Thoracic aorta (tissue), 2 donors: Measurements from ENCODE around the gene DDIT3. TPM values are rescaled to one million over a fixed set of nuclear protein-coding genes. Genes with fewer than 3 reads are reported as not detected.
"Not testable (repeated sequence)": the region's sequence is repeated elsewhere in the genome, so short reads cannot be mapped to it uniquely, and the experiment has no call there.

ENCODE experiments used
- ATAC-seq: fragments of 150-250 bp; one replicate; pipeline ENCODE4 v1.8.0; 2017; ENCODE audit warnings: low read depth; ENCODE audit not compliant: insufficient number of reproducible peaks, low FRiP score
- DNase-seq: peaks from one replicate; pipeline ENCODE4 v3.0.0-alpha.2; 2020; ENCODE audit warnings: low spot score
- H3K27ac ChIP-seq, 2 donors: fragments of 200-600 bp; sonication (generic); 1 replicate in 1 of 2; 2 replicates in 1 of 2; pipeline ENCODE4 v1.5.1; 2016; ENCODE audit warnings: mild to moderate bottlenecking in 2 of 2, moderate library complexity in 2 of 2
- H3K27me3 ChIP-seq: fragments of 200-600 bp; sonication (generic); replicated peaks from 2 replicates; pipeline ENCODE4 v1.6.0; 2016; ENCODE audit warnings: mild to moderate bottlenecking; ENCODE audit not compliant: insufficient read depth
- H3K36me3 ChIP-seq: fragments of 200-600 bp; sonication (generic); one replicate; pipeline ENCODE4 v1.5.1; 2016
- H3K4me1 ChIP-seq, 2 donors: fragments of 200-600 bp; sonication (generic); 1 replicate in 1 of 2; 2 replicates in 1 of 2; pipeline versions ENCODE4 v1.5.1 to v1.6.0; 2016; ENCODE audit warnings: low read depth in 2 of 2, mild to moderate bottlenecking in 1 of 2; ENCODE audit not compliant: control insufficient read depth in 1 of 2
- H3K4me3 ChIP-seq: fragments of 200-600 bp; sonication (generic); 2 replicates; pipeline ENCODE4 v1.5.1; 2016; ENCODE audit warnings: mild to moderate bottlenecking
- H3K9me3 ChIP-seq: fragments of 200-600 bp; sonication (generic); 2 replicates; pipeline ENCODE4 v1.5.1; 2016
- total RNA-seq, 2 donors: library from RNA; depleted of rRNA; stranded (reverse); fragments of >200 nt; gene quantifications; one replicate each; pipeline versions ENCODE4 v1.1.0 to v1.2.3, GENCODE V29; 2016
- TF ChIP-seq, protein P1 (sequence below): fragments of 200-600 bp; sonication (generic); IDR thresholded peaks from one replicate; pipeline ENCODE4 v1.5.1; 2019; ENCODE audit warnings: antibody characterized with exemption

DDIT3 gene
- total RNA-seq, 2 donors from 2014 or later = 35.5 to 39.6 TPM

DNA sequence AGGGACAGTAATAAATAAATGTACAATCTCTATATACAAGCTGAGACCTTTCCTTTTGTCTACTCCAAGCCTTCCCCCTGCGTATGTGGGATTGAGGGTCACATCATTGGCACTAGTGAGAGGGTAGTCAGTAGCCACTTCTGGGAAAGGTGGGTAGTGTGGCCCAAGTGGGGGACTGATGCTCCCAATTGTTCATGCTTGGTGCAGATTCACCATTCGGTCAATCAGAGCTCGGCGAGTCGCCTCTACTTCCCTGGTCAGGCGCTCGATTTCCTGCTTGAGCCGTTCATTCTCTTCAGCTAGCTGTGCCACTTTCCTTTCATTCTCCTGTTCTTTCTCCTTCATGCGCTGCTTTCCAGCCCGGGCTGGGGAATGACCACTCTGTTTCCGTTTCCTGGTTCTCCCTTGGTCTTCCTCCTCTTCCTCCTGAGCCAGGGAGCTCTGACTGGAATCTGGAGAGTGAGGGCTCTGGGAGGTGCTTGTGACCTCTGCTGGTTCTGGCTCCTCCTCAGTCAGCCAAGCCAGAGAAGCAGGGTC is 3.6 kb downstream of the DDIT3 start:
- no peak for ATAC-seq
- H3K36me3 ChIP-seq = peaks cover 51% of the 10 kb centered on the region
- peaks cover 29 to 34% of the 10 kb centered on the region in 2 donors for H3K4me1 ChIP-seq
- TF ChIP-seq, protein P1, sequence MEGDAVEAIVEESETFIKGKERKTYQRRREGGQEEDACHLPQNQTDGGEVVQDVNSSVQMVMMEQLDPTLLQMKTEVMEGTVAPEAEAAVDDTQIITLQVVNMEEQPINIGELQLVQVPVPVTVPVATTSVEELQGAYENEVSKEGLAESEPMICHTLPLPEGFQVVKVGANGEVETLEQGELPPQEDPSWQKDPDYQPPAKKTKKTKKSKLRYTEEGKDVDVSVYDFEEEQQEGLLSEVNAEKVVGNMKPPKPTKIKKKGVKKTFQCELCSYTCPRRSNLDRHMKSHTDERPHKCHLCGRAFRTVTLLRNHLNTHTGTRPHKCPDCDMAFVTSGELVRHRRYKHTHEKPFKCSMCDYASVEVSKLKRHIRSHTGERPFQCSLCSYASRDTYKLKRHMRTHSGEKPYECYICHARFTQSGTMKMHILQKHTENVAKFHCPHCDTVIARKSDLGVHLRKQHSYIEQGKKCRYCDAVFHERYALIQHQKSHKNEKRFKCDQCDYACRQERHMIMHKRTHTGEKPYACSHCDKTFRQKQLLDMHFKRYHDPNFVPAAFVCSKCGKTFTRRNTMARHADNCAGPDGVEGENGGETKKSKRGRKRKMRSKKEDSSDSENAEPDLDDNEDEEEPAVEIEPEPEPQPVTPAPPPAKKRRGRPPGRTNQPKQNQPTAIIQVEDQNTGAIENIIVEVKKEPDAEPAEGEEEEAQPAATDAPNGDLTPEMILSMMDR = no peak
- DNase-seq = no peak
- H3K27ac ChIP-seq = peak overlapping the region; percentile 23 to 94
- no peaks in the 10 kb centered on the region for H3K9me3 ChIP-seq
- no peak overlapping the region for H3K4me3 ChIP-seq
- H3K27me3 ChIP-seq = no peaks in the 10 kb centered on the region

DNA sequence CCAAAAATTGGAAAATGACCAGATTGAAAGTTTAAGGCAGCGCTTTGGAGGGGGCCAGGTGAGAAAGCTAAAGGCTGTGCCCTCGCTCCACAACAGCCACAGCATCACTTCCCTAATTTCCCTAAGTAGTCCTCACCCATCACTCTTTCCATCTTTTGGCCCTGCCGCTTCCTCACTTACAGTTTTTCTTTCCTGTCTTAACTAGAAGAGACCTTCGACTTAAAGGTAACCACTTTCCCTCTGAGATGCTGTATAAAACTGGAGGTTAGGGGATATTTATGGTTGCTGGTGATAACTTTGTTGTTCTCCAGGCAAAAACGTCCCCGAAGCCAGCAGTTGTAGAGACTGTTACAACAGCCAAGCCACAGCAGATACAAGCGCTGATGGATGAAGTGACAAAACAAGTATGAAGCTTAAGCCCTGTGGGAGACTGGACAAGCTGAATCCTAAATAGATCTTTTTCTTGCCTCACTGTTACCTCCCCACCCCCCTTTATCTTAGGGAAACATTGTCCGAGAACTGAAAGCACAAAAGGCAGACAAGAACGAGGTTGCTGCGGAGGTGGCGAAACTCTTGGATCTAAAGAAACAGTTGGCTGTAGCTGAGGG is 4.3 kb downstream of the DDIT3 start:
- H3K36me3 ChIP-seq = peaks cover 53% of the 10 kb centered on the region
- H3K4me1 ChIP-seq = peaks cover 22 to 27% of the 10 kb centered on the region in 2 donors
- H3K4me3 ChIP-seq = no peak overlapping the region
- no peaks in the 10 kb centered on the region for H3K9me3 ChIP-seq
- TF ChIP-seq, protein P1 = no peak
- no peak for ATAC-seq
- no peak overlapping the region for H3K27ac ChIP-seq
- no peak for DNase-seq
- no peaks in the 10 kb centered on the region for H3K27me3 ChIP-seq

DNA sequence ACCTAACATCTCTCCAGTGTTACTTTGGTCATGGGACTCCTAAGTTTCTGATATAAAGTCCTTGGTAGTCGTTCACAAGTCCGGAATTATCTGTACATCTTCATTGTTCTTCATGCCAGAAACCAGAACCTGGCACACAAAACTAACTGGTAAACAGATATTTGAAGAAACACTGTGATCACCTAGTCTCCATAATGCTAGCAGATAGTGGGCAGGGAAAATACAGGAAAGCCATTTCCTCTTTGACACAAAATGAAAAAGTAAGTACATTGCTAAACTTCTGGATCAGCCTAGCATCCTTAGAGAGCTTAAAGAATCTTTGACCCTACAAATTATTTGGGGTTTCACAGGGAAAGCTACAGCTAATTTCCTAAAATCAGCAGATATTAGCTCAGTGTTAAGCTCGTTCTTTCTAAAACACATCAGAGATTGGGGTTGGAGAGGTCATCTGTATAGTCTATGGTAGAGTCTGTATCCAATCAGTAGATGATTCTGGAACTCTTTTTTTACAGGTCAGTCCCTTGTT is 4.8 kb downstream of the DDIT3 start:
- H3K27ac ChIP-seq = no peak overlapping the region
- TF ChIP-seq, protein P1 = no peak
- H3K4me1 ChIP-seq = peaks cover 22 to 25% of the 10 kb centered on the region in 2 donors
- H3K9me3 ChIP-seq = no peaks in the 10 kb centered on the region
- DNase-seq (no peak), ATAC-seq (no peak)
- H3K27me3 ChIP-seq = no peaks in the 10 kb centered on the region
- H3K4me3 ChIP-seq = no peak overlapping the region
- peaks cover 53% of the 10 kb centered on the region for H3K36me3 ChIP-seq

DNA sequence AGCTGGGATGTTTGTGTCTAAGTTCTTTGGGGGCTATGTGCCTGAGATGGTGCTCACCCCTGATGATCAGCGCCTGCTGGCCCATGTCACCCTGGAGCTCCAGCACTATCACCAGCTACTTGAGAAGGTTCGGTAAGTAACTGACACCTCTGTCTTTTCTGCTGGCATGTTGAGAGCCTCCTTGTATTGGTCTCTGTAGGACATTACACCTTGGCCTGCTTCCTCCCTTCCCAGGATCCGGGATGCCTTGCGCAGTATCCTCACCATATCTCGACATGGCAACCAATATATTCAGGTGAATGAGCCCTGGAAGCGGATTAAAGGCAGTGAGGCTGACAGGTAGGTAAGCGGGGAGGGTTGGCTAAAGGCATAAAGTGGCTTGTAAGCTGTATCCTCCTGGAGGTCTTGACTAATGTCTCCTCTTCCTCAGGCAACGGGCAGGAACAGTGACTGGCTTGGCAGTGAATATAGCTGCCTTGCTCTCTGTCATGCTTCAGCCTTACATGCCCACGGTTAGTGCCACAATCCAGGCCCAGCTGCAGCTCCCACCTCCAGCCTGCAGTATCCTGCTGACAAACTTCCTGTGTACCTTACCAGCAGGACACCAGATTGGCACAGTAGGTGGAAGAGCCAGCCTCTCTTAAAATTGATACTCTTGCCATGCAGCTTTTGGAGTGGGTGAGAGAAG is 5.5 kb downstream of the DDIT3 start:
- Histone ChIP-seq H3K9me3 (no peaks in the 10 kb centered on the region), H3K36me3 (peaks cover 55% of the 10 kb centered on the region), H3K27ac (no peak overlapping the region), H3K4me1 (peaks cover 22 to 25% of the 10 kb centered on the region in 2 donors), H3K4me3 (no peak overlapping the region), H3K27me3 (no peaks in the 10 kb centered on the region)
- DNase-seq = no peak
- ATAC-seq = no peak
- TF ChIP-seq, protein P1 = no peak

DNA sequence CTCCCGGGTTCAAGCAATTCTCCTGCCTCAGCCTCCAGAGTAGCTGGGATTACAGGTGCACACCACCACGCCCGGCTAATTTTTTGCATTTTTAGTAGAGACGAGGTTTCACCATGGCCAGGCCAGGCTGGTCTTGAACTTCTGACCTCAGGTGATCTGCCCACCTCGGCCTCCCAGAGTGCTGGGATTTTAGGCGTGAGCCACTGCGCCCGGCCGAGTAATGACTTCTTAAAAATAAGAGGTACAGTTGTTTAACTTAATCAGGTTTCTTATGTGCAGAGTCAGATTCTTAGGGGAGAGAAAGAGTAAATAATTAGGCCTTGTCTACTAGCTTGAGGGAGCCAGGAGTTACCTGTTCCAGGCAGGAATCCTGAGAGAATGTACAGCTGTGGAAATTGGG is 6.1 kb downstream of the DDIT3 start:
- H3K27me3 ChIP-seq, DNase-seq, H3K4me3 ChIP-seq, H3K9me3 ChIP-seq, H3K27ac ChIP-seq, ATAC-seq: not testable (repeated sequence)
- peaks cover 19 to 23% of the 10 kb centered on the region in 2 donors for H3K4me1 ChIP-seq
- H3K36me3 ChIP-seq = peaks cover 61% of the 10 kb centered on the region

DNA sequence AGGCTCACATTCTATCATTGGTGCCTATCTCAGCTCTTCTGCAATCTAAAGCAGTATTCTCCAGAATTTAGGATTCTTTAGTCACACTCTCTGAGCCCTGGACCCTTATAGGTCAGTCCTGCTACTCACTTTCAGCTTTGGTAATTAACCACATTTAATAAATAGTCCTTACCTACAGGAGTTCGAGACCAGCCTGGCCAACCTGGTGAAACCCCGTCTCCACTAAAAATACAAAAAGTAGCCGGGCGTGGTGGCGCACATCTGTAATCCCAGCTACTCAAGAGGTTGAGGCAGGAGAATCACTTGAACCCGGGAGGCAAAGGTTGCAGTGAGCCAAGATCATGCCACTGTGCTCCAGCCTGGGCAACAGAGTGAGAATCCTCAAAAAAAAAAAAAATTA is 6.6 kb downstream of the DDIT3 start:
- H3K27ac ChIP-seq, ATAC-seq, DNase-seq, H3K4me3 ChIP-seq, H3K27me3 ChIP-seq, H3K9me3 ChIP-seq: not testable (repeated sequence)
- Histone ChIP-seq H3K36me3 (peaks cover 64% of the 10 kb centered on the region), H3K4me1 (peaks cover 14 to 17% of the 10 kb centered on the region in 2 donors)
